Activated CD8-positive, alpha-beta memory T cell treated with anti-CD3 and anti-CD28 coated beads, Interleukin-2, amount 50 U/mL, for 24 hours (primary cell): Measurements from ENCODE around the gene ACSS3.
"Not testable (repeated sequence)": the region's sequence is repeated elsewhere in the genome, so short reads cannot be mapped to it uniquely, and the experiment has no call there.

Experiments
- DNase-seq: peaks from one replicate; pipeline ENCODE4 v3.0.0-alpha.2; 2020; ENCODE audit errors: extremely low read depth

The ACSS3 gene

DNA sequence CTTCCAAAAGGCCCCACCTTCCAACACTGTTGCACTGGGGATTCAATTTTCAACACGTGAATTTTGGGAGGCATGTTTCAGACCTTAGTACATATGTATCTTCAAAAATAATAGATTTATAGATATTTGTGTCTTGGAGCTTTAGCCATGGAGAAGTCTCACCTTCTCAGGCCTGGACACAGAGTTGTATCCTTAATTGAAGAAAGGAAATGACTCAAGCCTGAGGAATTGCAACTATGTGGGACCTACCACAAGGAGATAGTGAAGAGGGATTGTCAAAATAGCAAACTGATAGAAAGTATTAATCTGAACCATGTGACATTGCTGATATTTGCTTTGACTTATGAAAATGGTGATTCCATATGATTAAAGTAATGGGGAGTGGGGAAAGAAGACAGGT lies 89.8 kb downstream of the ACSS3 start:
- no peak for DNase-seq

DNA sequence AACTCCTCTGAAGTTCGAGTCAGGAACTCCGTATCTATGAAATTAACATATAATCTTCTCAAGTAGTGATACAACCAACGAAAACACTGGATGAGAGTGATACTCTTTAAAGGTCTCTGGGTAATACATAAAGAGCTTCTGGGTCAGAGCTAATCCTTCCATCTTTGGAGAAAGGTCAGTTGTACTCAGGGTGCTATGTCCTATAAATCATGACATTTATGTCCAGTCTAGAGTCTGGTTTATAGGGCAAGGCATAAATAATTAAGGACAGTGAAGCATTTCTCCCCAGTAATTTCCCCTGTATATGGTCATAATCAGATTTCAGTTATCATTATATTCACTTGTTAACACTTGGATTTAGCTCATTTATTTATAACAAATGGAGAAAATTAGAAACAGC lies 90.6 kb downstream of the ACSS3 start:
- no peak for DNase-seq

DNA sequence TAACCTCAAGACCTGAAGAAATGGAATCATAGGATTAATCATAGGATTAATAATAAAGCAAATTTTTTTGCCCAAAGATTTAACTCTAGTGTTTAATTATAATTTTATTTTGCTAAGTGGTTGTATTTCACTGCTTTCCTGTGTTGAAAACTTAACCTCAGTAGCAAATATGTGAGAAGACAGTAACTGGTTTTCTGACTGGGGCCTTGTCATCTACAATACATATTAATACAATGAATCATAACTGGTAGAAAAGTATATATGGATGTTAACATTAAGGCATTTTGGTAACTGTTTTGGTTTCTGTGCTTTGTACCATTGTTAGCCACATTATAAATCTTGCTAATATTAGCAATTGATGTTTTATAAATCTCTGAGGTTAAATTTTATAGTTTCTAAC lies 92.2 kb downstream of the ACSS3 start:
- no peak for DNase-seq

DNA sequence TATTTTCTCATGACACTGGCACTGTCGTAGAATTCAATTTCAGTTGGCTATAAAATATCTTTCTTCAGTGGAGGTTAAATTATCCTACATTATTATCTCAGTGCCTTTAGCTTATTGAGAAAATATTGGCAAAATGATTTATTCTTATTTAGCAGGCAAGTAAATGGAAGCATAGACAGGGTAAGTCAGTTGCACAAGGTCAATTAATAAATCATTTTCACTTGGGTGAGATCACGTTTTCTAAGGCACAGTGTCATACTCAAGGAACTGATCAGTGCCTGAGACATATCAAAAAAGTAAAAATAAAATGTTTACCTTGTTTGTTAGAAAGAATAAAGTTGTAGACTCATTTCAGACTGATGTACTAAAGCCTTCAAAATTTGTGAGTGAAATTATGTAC lies 95.0 kb downstream of the ACSS3 start:
- DNase-seq = no peak

DNA sequence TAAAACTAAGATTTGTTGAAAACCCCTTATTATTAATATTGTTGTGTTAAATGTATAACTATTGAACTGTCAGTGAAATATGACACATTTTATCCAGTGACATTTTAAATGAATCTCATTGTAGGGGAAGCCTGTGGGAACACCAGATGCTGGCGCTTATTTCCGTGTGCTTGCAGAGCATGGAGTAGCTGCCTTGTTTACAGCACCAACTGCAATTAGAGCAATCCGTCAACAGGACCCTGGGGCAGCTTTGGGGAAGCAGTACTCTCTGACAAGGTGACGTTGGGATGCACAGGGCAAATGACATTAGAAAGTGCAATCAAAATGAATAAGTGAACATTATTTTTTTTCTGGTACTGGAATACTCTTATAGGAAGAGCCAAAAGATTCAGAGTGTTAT lies 96.8 kb downstream of the ACSS3 start:
- DNase-seq = no peak

DNA sequence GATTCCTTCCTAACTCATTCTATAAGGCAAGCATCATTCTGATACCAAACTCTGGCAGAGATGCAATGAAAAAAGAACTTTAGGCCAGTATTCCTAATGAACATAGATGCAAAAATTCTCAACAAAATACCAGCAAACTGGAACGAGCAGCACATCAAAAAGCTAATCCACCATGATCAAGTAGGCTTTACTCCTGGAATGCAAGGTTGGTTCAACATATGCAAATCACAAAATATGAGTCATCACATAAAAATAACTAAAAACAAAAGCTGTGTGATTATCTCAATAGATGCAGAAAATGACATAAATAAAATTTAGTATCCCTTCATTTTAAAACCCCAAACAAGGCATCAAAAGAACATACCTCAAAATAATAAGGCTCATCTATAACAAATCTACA lies 98.9 kb downstream of the ACSS3 start:
- no peak for DNase-seq

DNA sequence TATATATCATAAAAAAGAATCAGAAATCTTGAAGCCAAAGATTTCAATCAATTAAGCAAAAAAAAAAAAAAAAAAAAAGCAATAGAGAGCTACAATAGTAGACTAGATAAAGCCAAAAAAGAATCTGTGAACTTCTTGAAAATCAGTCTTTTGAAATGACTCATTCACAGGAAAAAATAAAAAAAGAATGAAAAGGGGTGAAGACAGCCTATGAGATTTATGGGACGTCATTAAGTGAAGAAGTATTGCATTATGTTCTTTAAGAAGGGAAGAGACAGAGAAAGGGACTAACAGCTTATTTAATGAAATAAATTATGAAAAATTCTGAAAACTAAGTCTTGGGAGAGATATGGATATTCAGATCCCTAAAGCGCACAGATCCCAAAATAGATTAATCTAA lies 103.8 kb downstream of the ACSS3 start:
- no peak for DNase-seq

DNA sequence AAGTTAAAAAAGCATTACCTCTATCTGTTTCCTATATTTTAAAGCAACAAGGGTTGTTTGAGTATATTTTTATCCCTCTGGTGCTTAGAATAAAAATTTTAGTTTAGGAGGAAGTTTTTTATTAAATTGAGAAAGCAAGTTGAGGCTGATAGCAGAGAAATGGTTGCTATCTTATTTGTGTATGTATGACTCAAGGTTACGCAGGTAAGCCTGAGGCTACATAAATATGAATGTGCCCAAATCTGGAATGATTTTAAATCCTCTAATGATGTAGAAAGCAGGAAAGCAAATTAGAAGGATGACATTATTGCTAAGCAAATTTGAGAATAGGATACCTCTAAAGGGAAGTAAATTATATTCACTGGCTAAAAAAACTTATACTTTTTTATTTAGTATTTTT lies 109.8 kb downstream of the ACSS3 start:
- DNase-seq = no peak

DNA sequence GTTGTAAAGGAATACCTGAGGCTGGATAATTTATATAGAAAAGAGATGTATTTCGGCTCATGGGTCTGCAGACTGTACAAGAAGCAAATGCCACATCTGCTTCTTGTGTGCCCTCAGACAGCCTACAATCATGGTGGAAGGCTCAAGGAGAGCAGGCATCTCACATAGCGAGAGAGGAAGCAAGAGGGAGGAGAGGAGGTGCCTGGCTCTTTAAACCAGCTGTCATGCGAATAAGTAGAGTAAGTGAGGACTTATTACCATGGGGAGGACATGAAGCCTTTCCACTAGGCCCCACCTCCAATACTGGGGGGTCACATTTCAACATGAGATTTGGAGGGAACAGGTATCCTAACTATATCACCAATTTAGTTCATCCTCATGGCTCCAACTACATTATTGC lies 118.7 kb downstream of the ACSS3 start:
- DNase-seq = no peak

DNA sequence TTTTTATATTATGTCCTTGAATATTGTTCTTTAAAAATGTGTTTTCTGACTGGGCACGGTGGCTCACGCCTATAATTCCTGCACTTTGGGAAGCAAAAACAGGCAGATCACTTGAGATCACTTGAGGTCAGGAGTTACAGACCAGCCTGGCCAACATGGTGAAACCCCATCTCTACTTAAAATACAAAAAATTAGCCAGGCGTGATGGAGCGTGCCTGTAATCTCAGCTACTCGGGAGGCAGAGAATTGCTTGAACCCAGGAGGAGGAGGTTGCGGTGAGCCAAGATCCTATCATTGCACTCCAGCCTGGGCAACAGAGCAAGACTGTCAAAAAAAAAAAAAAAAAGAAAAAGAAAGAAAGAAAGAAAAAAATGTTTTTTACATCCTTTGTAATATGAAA lies 122.7 kb downstream of the ACSS3 start:
- DNase-seq = not testable (repeated sequence)

DNA sequence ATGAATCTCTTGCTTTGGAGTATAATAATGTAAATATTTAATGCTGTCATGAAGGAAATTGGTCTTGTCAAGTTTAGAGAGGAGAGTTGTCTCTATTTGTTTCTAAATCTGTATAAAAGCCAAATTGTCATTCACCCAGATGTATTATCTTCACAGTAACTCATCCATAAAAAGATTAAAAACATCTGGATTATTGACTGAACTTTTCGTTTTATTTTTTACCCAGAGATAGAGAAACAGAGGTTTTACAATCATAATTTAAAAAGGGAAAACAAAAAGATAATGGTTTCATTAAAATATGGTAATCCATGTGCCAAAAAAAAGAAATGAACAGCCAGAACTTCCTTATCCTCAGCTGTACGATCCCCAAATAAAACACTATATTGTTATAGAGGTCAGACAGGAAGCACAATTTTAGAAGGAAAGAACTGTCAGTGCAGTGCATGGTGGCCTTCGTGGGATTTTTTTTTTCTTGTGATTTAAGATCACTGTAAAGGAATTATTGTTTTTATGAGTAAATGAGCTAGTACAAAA lies 125.9 kb downstream of the ACSS3 start:
- no peak for DNase-seq

DNA sequence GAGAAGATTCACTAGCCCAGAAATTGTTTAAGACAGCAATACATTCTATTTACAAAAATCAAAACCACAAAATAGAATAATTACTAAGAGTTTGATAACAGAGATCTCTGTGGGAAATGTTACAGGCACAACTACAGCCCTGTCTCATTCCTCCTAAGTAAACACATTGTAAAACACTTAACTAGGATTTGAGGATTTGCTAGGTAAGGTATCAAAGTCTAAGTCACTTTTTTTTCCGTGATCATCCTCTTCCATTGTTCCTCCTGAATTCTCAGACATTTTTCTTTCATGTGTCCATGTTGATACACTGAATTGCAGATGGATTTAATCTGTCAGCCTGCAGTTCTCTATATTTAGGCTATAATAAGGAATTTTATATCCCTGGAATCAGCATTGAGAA lies 127.5 kb downstream of the ACSS3 start:
- no peak for DNase-seq

DNA sequence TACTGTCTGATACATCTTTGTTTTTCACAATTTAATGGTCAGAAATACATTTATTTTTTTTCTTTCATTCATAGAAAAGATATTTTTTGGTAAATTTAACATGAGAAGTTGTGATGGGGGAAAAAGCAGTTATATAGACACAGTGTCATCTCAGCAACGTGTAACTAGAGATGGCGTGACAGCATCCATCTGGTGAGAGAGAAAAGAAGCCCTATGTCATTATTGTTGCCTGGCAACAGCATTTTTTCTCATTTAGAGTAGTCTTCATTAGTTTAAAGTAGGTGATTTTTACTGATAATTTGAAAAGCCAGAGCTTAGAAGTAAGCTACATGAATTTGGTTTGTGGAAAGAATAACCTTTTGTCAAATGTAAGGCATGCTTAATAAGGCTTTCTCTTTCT lies 128.6 kb downstream of the ACSS3 start:
- DNase-seq = no peak

DNA sequence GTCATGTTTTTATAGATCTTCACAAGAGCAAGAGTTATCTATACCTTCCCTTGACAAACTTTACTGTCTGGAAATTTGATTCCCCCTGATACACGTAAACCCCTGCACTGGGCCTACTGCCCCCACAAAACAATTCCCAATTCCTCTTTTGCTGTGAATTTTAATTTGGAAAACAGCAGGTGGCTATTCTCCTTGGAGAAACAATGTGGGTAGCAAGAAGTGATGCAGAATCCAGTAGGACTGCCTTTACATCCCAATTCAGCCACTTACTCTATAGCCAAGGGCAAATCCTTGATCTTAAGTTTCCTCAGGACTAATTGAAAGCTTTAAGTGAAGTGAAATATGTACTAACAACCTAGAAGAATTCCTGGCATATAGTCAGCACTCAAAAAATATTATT lies 129.3 kb downstream of the ACSS3 start:
- no peak for DNase-seq

DNA sequence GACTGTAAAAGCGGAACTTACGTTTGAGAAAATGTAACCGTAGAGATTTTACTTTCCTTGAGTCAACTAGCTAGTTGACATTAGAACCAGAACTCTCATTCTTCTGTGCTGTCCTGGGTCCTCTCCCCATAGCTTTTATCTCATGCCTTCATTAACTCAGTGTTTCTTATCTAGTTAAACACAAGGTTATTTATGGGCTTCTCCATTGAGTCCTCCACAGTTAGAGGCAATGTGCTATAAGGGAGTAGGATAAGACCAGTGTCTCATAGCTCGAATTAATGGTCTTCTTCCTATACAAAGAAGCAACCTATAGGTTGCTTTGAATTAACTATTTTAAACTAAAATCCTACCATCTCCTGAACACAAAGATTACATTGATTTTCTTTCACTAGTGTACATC lies 129.8 kb downstream of the ACSS3 start:
- no peak for DNase-seq

DNA sequence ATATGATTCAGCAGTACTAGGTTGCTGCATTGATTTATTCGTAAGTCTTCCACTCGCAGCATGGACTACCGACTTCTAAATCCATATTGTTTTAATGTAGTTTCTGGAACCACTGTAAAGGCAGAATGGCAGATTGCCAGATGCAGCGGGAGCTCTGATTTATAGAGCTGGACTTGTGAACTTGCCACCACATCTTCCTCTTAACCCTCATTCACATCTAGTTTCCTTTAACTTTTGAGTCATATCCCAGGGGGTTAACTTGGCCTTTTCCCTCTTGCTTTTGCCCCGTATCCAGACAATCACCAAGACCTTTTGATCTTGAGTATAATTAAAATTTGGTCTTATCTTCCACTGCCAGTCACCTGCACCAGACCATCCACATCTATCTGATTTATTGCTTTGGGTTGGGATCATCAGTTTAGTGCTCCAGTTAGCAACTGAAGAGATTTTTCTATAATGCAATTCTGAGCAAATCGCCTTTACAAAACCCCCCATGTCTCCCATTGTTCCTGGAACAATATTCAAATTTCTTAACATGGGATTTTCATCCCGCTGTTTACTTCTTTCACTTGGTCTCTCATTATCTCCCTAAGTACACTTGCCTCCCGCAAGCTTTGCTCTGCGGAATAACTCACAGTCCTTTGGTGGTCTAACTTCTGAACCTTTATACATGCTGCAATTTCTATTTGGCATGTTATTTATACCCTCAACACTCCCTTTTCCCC lies 130.5 kb downstream of the ACSS3 start:
- DNase-seq = no peak

DNA sequence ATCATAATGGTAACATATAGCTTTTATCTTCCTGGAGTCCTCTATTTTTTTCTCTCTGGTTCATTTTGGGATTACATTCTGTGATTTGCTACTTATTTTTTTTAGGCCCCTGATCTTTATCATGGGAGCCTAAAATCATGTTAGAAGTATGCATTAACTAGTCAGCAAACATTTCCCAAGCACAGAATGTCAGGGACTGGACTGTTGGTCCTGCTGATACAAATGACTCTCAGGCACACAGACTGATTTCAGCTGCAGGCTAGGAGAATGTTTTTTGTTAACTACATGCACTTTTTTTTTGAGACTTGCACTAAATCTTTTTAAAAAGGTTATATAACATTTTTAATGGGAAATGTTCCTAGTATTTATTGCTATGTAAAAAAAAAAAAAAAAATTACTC lies 131.1 kb downstream of the ACSS3 start:
- no peak for DNase-seq

DNA sequence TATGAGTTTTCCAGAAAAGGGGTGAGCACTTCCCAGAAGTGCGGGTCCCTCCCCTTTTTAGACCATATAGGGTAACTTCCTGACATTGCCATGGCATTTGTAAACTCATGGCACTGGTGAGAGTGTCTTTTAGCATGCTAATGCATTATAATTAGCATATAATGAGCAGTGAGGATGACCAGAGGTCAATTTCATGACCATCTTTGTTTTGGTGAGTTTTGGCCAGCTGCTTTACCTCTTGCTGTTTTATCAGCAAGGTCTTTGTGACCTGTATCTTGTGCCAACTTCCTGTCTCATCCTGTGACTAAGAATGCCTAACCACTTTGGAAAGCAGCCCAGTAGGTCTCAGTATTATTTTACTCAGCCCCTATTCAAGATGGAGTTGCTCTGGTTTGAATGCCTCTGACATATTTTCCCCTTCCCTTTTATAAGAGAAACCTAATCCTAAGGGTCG lies 131.9 kb downstream of the ACSS3 start:
- not testable (repeated sequence) for DNase-seq

DNA sequence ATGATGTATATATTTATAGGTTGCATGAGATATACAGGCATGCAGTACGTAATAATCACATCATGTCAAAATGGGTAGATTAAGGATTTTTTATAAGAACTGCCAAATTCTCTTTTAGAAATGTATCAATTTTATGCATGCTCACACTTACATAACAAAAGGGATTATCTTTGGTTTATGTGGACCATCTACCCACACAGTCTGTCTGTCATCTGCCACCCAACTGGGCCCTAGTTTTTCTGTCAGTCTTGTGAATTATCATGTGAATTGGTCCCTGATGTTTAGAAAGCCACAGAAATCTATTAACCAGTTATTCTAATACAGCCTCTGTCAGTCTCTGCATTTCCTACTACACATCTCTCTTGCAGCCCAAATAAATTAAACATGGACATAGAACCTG lies 133.4 kb downstream of the ACSS3 start:
- no peak for DNase-seq

DNA sequence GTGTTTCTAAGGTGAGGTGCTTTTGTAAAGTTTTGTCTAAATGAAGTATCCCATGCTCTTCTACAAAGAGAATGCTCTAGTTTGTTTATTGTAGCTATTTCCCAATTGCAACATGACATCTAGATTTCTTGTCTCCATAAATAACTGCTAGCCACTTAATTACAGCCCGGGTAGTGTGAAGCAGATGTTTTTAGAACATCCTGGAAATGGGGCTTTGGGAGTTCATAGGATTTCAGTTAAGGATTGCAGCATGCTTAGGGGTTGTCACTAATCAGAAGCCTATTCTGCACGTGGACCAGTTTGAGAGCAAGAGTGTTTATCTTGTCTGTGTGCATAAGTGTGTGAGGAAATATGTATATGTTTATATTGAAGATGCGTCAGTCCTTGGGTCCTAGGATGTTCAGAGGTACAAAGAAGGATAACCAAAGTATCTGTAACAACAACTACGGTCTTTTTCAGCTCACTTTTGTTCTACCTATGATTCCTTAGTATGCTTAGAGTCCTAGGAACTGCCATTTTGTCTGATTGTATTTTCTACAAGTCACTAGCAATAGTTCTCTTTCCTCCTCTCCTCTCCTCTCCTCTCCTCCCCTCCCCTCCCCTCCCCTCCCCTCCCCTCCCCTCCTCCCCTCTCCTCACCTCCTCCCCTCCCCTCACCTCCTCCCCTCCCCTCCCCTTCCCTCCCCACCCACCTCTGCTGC lies 135.3 kb downstream of the ACSS3 start:
- DNase-seq = no peak

DNA sequence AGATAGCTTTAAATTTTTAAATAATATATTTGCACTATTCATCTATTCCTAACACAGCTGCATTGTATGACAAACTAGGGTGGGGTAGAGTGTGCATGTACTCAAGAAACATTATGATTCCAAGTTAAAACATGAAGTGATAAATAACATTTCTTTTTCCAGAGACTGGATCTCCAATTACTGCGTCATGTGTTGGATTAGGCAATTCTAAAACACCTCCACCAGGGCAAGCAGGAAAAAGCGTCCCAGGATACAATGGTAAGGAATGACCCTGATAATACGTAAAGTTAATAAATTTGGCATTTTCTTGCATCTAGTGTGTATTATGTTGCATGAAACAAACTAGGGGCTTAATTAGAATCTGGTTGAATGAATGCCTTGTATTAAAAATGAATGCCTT lies 138.9 kb downstream of the ACSS3 start:
- DNase-seq = no peak

DNA sequence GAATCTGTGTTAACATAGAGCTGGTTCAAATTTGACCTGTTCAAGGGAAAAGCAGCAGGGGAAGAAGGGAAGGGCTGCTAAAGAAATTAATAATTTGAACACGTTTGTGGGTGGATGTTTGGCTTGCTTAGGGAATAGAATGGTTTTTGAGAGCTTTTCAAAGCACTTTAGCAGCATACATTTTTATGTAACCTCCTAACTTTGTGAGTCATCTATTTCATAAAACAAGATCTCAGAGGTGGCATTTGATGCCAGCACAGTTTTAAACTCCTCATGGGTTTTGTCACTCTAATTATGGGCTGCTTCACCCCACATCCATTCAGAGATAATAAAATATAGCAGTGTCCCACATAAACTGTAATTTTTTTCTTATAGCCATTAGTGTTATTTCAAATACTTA lies 143.8 kb downstream of the ACSS3 start:
- no peak for DNase-seq

DNA sequence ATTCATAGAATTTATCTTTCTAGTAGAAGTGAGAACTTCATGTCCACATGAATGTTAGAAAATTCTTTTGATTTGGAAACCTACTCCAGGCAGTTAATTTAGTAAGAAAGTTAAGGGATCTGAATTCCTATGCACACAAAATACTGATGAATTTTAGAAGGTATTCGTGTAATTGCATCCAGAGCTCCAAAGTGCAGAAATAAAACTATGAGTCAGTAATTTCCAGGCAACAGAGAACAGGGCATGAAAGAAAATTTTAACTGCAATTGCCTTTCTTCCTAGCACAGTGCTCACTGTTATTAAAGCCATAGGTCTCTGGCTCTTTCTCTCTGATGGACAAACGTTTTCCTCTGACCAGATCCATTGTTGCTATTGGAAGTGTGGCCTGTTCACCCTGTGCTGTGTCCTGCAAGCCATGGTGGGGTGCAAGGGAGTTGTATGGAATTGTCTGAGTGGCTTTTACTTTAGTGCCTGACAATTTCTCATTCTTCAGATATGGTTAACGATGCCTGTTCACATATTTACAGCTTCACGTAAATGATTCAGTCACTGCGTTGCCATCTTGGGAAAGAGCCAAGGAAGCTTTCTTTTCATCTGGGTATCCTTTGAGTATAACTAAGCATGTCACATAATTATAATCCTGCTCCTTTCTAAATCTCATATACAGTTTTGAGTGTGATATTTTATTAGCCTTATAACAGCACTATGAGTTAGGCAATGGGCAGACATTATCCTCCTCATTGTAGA lies 145.1 kb downstream of the ACSS3 start:
- no peak for DNase-seq
